GM21515 (cell line): ENCODE results near the gene SMARCA2.

ENCODE experiments used
- ATAC-seq: cut with Tn5 transposase; IDR thresholded peaks from one replicate; pipeline ENCODE4 v1.9.1; 2021; ENCODE audit not compliant: unreplicated experiment

Gene SMARCA2

DNA sequence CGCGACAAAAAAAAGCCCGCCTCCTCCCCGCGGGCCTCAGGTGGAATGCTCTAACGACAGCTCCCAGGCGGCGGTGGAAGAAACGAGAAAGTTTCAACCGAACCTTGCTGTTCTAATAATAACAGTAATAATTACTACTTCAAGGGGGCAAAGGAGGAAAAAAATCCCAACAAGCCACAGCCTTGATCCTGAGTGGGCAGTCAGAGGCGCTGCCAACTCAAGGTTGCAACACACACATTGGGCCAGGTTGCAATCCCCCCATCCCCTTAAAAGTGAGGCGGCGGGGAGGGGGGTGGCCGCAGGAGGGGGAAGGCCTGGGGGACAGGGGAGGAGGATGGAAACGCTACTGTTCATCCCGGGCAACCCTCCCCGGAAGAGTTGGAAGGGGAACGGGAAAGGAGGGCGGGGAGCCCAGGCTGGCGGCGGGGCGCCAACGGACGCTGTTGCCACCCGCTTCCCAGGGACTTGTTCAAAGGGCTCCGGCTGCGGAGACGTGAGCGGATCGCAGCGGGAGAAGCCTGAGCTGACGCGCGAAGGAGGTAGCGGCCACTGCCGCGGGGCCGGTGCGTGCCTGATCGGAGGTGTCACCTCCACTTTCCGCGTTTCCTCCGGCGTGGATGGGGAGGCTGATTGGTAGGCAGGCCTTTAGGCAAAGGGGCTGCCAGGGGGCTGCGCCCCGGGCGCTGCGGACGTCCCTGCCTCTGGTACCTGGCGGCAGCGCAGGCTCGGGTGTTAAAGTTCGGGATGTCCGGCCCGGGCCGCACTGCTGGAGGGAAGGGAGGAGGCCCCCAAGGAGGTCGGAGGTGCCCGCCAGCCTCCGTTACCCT lies 647 bp downstream of the SMARCA2 start:
- peak; percentile 2 for ATAC-seq

DNA sequence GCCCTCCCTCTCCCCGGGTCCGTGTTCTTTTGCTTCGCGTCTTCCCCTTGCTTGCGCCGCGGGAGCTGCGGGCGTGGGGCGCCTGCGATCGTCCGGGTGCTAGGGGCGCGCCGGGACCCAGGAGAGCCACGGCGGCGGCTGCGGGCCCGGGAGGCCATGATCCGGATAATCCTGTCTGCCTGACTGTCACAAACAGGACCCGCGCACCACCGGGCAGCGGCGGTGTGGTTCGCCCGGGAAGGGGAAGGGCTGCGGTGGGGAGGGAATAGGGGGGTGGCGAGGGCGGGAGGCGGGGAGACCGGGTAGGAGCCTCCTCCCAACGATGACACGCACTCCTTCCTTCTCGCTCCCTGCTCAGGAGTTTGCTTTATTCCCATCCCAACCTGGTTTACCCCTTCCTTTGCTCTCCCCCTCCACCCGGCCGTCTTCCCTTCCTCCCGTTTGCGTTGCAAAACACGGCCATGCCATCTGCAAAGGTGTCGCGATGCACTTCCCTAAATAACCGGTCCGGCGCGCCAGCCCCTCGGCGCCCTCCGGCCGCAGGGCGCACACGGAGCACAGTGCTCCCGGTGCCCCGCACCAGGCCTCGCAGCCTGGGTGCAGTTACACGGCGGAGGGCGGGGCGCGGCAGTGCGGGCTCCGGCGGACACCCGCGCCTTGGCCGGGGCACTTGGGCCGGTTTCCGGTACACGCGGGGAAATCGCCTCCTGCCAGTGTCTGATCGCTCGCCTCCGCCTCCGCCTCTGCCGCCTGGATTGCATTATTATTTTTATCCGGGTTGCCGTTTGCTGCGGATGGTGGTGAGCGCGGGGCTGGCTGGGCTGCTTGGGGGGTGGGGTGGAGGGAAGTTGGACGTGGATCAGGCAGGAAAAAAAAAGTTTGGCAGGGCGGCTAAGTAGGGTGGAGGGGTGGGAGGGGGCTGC lies 1.5 kb downstream of the SMARCA2 start:
- ATAC-seq: no peak

- ATAC-seq: peak; percentile 24
These were observed 2.4 kb downstream of the SMARCA2 start for GRCh38 chr9:2017331-2018161.

DNA sequence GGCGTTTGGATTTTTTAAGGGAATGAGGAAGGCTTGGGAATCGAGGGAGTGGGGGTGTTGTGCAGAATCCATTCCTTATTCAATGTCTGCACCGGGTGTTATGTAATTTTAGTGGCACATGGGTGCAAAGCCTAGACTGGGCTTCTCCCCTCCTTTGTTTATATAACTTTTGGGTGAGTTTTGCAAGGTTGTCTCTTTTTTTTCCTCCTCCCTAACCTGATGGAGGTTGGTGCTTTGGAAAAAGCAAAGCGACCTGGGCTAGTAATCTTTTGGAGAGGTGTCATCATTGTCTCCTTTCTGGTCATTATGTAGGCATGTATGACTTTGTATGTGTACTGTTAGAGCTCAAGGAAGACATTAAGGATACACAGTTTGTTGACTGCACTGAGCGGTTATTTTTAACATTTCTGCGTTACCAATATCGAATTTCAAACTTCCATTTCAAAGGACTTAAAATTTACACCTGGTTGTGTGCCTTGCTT lies 3.1 kb downstream of the SMARCA2 start:
- ATAC-seq: no peak

- ATAC-seq: no peak
These were observed 3.8 kb downstream of the SMARCA2 start for GRCh38 chr9:2018764-2019558.

DNA sequence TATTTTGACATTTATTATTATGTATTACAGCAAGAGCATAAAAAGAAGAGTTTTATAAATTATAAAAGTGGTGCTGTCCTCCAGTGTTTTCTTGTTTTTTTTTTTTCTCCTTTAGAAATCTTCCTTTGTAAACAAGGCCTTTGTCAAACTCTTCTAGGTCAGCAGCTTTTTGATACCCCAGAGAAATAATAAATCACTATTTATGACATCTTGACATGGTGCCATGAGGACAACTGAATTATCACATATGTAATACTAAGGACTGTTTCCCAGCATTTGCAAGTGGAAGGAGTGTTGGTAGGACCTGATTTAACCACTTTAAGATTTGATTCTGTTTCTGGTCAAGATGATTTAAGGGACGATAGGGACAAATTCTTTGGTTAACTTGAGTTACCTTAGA lies 4.6 kb downstream of the SMARCA2 start:
- no peak for ATAC-seq

GRCh38 chr9:2021731-2022130 lies 6.6 kb downstream of the SMARCA2 start:
- ATAC-seq: no peak

GRCh38 chr9:2022560-2022959 lies 7.4 kb downstream of the SMARCA2 start:
- no peak for ATAC-seq

- no peak for ATAC-seq
These were observed 7.9 kb downstream of the SMARCA2 start for GRCh38 chr9:2023042-2023441.

GRCh38 chr9:2023532-2023931 lies 8.4 kb downstream of the SMARCA2 start:
- no peak for ATAC-seq

DNA sequence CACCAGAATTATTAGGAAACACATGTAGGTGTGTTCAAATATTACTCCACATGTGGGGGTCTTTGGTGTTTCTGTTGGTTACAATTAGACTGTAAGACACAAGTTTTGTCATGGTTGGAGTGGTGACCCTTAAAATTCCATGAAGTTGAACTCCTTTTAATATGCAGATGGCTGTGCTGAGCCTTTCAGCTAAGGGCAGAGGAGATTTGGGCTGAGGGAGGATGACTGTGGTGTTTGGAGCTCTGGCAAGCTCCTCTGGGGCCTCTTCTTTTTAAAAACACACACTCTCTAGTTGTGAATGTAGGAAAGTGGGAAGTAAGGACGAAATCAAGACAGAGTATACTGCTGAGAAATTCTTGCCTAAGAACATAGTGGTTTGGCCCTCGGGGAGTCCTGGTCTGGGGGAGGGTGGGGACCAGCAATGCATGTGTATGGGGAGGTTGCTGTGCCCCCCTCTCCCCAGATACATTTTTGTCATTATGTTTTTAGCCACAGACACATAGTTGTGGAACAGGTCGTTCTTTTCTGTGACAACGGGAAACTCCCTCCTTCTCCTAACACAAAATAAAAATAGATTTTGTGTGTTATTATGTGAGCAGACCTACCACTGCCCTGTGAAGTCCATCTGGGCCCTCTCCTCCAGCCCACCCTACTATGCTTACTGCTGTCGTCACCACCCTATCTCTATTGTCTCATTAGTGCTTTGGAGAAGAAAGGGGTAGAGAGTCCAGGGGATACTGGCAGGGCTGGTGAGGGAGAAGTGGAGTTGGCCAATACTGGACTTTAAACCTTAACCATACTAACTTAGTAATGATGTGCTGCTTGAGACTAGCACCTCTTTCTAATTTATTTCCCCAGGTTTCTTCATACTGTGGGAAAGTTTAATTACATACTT lies 10.0 kb downstream of the SMARCA2 start:
- ATAC-seq: no peak

- ATAC-seq: no peak
These were observed 11.3 kb downstream of the SMARCA2 start for GRCh38 chr9:2026220-2026997.

DNA sequence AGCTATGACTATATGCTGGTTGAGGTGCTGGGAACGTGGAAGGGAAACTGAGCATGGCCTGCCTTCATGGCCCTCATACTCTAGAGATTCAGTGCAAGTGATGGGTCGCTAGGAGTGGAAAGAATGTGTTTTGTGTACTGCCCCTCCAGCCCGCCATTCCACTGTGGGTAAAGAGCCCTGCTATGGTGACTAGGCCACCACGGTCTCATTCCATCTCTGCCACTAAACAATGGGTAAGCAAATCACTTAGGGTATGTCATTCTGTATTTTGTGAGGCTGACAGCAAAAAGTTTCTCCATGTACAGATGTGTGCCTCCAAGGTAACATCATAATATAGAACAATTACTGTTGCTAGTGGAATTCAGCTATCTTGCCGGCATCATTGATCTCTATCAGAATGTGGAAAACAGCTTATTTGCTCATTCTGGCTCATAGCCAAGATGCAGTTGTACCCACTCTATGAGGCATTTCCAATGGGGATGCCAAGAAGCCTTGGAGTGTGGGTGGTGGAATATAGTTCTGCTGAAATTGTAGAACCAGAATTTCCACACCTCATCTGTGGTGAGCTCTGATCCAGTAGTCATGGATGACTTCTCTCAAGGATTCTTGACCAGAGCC lies 12.5 kb downstream of the SMARCA2 start:
- no peak for ATAC-seq

DNA sequence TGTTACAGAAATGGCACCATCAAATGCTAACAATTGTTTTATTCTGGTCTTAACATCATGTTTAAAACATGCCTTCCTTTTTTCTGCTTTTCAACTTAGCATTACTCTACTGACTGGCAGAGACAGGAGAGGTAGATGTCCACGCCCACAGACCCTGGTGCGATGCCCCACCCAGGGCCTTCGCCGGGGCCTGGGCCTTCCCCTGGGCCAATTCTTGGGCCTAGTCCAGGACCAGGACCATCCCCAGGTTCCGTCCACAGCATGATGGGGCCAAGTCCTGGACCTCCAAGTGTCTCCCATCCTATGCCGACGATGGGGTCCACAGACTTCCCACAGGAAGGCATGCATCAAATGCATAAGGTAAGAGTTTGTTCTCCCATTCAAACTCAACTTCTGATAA lies 13.7 kb downstream of the SMARCA2 start:
- ATAC-seq: no peak

- no peak for ATAC-seq
These were observed 14.6 kb downstream of the SMARCA2 start for GRCh38 chr9:2029666-2030170.

DNA sequence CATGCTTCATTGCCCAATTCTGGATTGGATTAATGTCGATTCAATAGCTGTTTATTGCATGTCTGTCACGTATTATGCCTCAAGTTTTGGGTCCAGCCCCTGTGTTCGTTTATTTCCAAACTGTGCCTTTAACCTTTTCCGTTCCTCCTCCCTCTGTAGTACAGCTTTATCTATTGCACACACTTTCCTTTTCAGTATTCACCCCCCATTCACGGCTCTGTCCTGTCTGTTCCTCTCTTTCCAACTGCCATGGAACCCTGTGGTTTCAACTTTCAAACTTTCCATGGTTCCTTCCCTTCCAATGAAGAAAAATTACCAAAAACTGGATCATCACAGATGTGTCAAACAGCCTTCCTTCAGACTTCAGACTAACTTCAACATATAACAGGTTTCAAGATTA lies 17.1 kb downstream of the SMARCA2 start:
- ATAC-seq: no peak

GRCh38 chr9:2036844-2037243 lies 21.7 kb downstream of the SMARCA2 start:
- no peak for ATAC-seq
